IPS DF 6.9 (cell line): Measurements from ENCODE around the gene DYNC1I1.

Source experiments
- DNase-seq: peaks from one replicate; pipeline ENCODE4 v3.0.0-alpha.2; 2013; ENCODE audit warnings: low read depth, low spot score
- H3K27ac ChIP-seq: one replicate; pipeline ENCODE4 v1.5.1; 2013; ENCODE audit warnings: low read length, control low read depth
- H3K27me3 ChIP-seq: 2 replicates; pipeline ENCODE4 v1.6.1; 2013; ENCODE audit warnings: mild to moderate bottlenecking, low read length; ENCODE audit not compliant: control insufficient read depth, insufficient read depth
- H3K36me3 ChIP-seq: 2 replicates; pipeline ENCODE4 v1.6.1; 2013; ENCODE audit warnings: low read length; ENCODE audit not compliant: control insufficient read depth, insufficient read depth
- H3K4me1 ChIP-seq: 2 replicates; pipeline ENCODE4 v1.6.1; 2013; ENCODE audit warnings: low read length; ENCODE audit not compliant: control insufficient read depth, insufficient read depth
- H3K4me3 ChIP-seq: 2 replicates; pipeline ENCODE4 v1.5.1; 2013; ENCODE audit warnings: mild to moderate bottlenecking, low read length
- H3K9me3 ChIP-seq: 2 replicates; pipeline ENCODE4 v1.6.1; 2013; ENCODE audit warnings: low read length, inconsistent platforms; ENCODE audit not compliant: control insufficient read depth, insufficient read depth
- WGBS: extraction: QIAGEN DNeasy Blood & Tissue Kit; methylation state at CpG from one replicate; pipeline ENCODE4 v1.1.7; 2013; ENCODE audit warnings: mixed read lengths, missing lambda C conversion rate; ENCODE audit not compliant: insufficient read length, insufficient coverage; 5-methylcytosine and 5-hydroxymethylcytosine counted together

DYNC1I1 gene

GRCh38 chr7:95788884-95789283, 16.5 kb downstream of the DYNC1I1 start:
- no peak overlapping the region for H3K27ac ChIP-seq
- no CpG with 5 or more reads among the region's 2 CpGs for WGBS
- no peak for DNase-seq
- peaks cover 6% of the 10 kb centered on the region for H3K27me3 ChIP-seq
- H3K9me3 ChIP-seq, result no peaks in the 10 kb centered on the region
- no peak overlapping the region for H3K4me3 ChIP-seq
- H3K36me3 ChIP-seq, result no peaks in the 10 kb centered on the region
- peaks cover 2% of the 10 kb centered on the region; the same call in 1 of the 2 replicates for H3K4me1 ChIP-seq

GRCh38 chr7:95793658-95794057, 21.3 kb downstream of the DYNC1I1 start:
- Histone ChIP-seq H3K9me3 (no peaks in the 10 kb centered on the region), H3K4me1 (no peaks in the 10 kb centered on the region), H3K36me3 (no peaks in the 10 kb centered on the region), H3K27ac (no peak overlapping the region), H3K4me3 (no peak overlapping the region), H3K27me3 (peaks cover 6% of the 10 kb centered on the region)
- no CpG with 5 or more reads among the region's 5 CpGs for WGBS
- no peak for DNase-seq

GRCh38 chr7:95794917-95795515, 22.7 kb downstream of the DYNC1I1 start:
- DNase-seq, result peak; percentile 27
- Histone ChIP-seq H3K36me3 (no peaks in the 10 kb centered on the region), H3K27ac (no peak overlapping the region), H3K4me1 (no peaks in the 10 kb centered on the region), H3K27me3 (peaks cover 6% of the 10 kb centered on the region; the same call in 1 of the 2 replicates), H3K4me3 (no peak overlapping the region), H3K9me3 (no peaks in the 10 kb centered on the region)
- no CpG with 5 or more reads among the region's 3 CpGs for WGBS

GRCh38 chr7:95796617-95797016, 24.3 kb downstream of the DYNC1I1 start:
- Histone ChIP-seq H3K27ac (no peak overlapping the region), H3K36me3 (no peaks in the 10 kb centered on the region), H3K4me1 (no peaks in the 10 kb centered on the region), H3K4me3 (no peak overlapping the region), H3K27me3 (peaks cover 6% of the 10 kb centered on the region; the same call in 1 of the 2 replicates), H3K9me3 (no peaks in the 10 kb centered on the region)
- DNase-seq, result no peak
- no CpG with 5 or more reads among the region's 1 CpG for WGBS

GRCh38 chr7:95798401-95798930, 26.1 kb downstream of the DYNC1I1 start:
- no peak overlapping the region for H3K4me3 ChIP-seq
- no CpG with 5 or more reads among the region's 4 CpGs for WGBS
- no peak overlapping the region for H3K27ac ChIP-seq
- H3K4me1 ChIP-seq, result no peaks in the 10 kb centered on the region
- no peak for DNase-seq
- H3K27me3 ChIP-seq, result no peaks in the 10 kb centered on the region; the same call in 1 of the 2 replicates
- no peaks in the 10 kb centered on the region for H3K36me3 ChIP-seq
- H3K9me3 ChIP-seq, result no peaks in the 10 kb centered on the region

GRCh38 chr7:95800787-95801186, 28.4 kb downstream of the DYNC1I1 start:
- no CpG with 5 or more reads among the region's 3 CpGs for WGBS
- no peaks in the 10 kb centered on the region for H3K4me1 ChIP-seq

GRCh38 chr7:95802270-95802669, 29.9 kb downstream of the DYNC1I1 start:
- WGBS, result no CpG with 5 or more reads among the region's 3 CpGs

More at GRCh38 chr7:95800787-95801186, 28.4 kb downstream of the DYNC1I1 start:
- no peak overlapping the region for H3K4me3 ChIP-seq
- no peak overlapping the region for H3K27ac ChIP-seq
- no peaks in the 10 kb centered on the region for H3K36me3 ChIP-seq
- H3K9me3 ChIP-seq, result no peaks in the 10 kb centered on the region
- no peaks in the 10 kb centered on the region for H3K27me3 ChIP-seq
- DNase-seq, result no peak

GRCh38 chr7:95804052-95804451, 31.7 kb downstream of the DYNC1I1 start:
- Histone ChIP-seq H3K4me3 (no peak overlapping the region), H3K4me1 (no peaks in the 10 kb centered on the region), H3K27me3 (no peaks in the 10 kb centered on the region), H3K9me3 (no peaks in the 10 kb centered on the region), H3K36me3 (no peaks in the 10 kb centered on the region), H3K27ac (no peak overlapping the region)
- DNase-seq, result no peak
- WGBS, result no CpG with 5 or more reads among the region's 4 CpGs

More at GRCh38 chr7:95802270-95802669, 29.9 kb downstream of the DYNC1I1 start:
- no peak overlapping the region for H3K4me3 ChIP-seq
- DNase-seq, result no peak
- no peak overlapping the region for H3K27ac ChIP-seq
- H3K36me3 ChIP-seq, result no peaks in the 10 kb centered on the region
- H3K4me1 ChIP-seq, result no peaks in the 10 kb centered on the region
- no peaks in the 10 kb centered on the region for H3K27me3 ChIP-seq
- H3K9me3 ChIP-seq, result no peaks in the 10 kb centered on the region

- Histone ChIP-seq H3K4me1 (no peaks in the 10 kb centered on the region), H3K36me3 (no peaks in the 10 kb centered on the region), H3K9me3 (no peaks in the 10 kb centered on the region), H3K27me3 (no peaks in the 10 kb centered on the region), H3K27ac (no peak overlapping the region), H3K4me3 (no peak overlapping the region)
- WGBS, result no CpG with 5 or more reads among the region's 1 CpG
- DNase-seq, result no peak
Observed at GRCh38 chr7:95805909-95806308, 33.6 kb downstream of the DYNC1I1 start.

GRCh38 chr7:95808396-95808795, 36.0 kb downstream of the DYNC1I1 start:
- no CpG with 5 or more reads among the region's 2 CpGs for WGBS
- Histone ChIP-seq H3K36me3 (no peaks in the 10 kb centered on the region), H3K9me3 (no peaks in the 10 kb centered on the region), H3K27me3 (no peaks in the 10 kb centered on the region), H3K4me3 (no peak overlapping the region), H3K27ac (no peak overlapping the region), H3K4me1 (no peaks in the 10 kb centered on the region)
- no peak for DNase-seq
